Esophagus (tissue), 2 donors: ENCODE data around the gene METTL14. TPM values are rescaled to one million over a fixed set of nuclear protein-coding genes. Genes with fewer than 3 reads are reported as not detected.

Experiments used
- H3K27ac ChIP-seq, 2 donors: one replicate each; pipeline ENCODE4 v1.5.1; 2013; ENCODE audit warnings: low read depth in 2 of 2, mild to moderate bottlenecking in 2 of 2, inconsistent platforms in 1 of 2, low read length in 1 of 2, moderate library complexity in 1 of 2
- H3K27me3 ChIP-seq, 2 donors: one replicate each; pipeline ENCODE4 v1.6.1; 2013; ENCODE audit warnings: low read length in 2 of 2, control low read depth in 1 of 2, mild to moderate bottlenecking in 1 of 2; ENCODE audit not compliant: insufficient read depth in 2 of 2, control insufficient read depth in 1 of 2
- H3K36me3 ChIP-seq, 2 donors: one replicate each; pipeline ENCODE4 v1.6.1; 2013; ENCODE audit warnings: low read length in 1 of 2; ENCODE audit not compliant: control insufficient read depth in 2 of 2, insufficient read depth in 2 of 2
- H3K4me1 ChIP-seq, 2 donors: one replicate each; pipeline ENCODE4 v1.6.1; 2013; ENCODE audit warnings: low read length in 1 of 2; ENCODE audit not compliant: control insufficient read depth in 2 of 2, insufficient read depth in 2 of 2
- H3K4me3 ChIP-seq, 2 donors: one replicate each; pipeline ENCODE4 v1.5.1; 2013; ENCODE audit warnings: low read length in 2 of 2, mild to moderate bottlenecking in 2 of 2, low read depth in 1 of 2, moderate library complexity in 1 of 2
- H3K9me3 ChIP-seq, 2 donors: one replicate each; pipeline ENCODE4 v1.6.1; 2013; ENCODE audit warnings: mild to moderate bottlenecking in 2 of 2, low read depth in 1 of 2, low read length in 1 of 2, moderate library complexity in 1 of 2; ENCODE audit not compliant: control insufficient read depth in 2 of 2, insufficient read depth in 1 of 2
- WGBS, 2 donors: extraction: QIAGEN DNeasy Blood & Tissue Kit; methylation state at CpG; one replicate each; pipeline ENCODE4 v1.1.7; 2013; 5-methylcytosine and 5-hydroxymethylcytosine counted together
- polyA plus RNA-seq, 2 donors: library from polyadenylated mRNA; stranded (reverse); fragments of 200-250 nt; gene quantifications; one replicate each; pipeline ENCODE4 v1.2.3, GENCODE V29; 2013
- donor health status: healthy with polysubstance abuse.
- donor health status: Bipolar disorder and iron deficiency.

METTL14 gene
- polyA plus RNA-seq, 2 donors = 4.3 to 7.2 TPM

GRCh38 chr4:118743867-118744266 is 58.7 kb downstream of the METTL14 start:
- H3K27ac ChIP-seq = peak overlapping the region in 1 of 2 donors; percentile 42
- H3K27me3 ChIP-seq = no peaks in the 10 kb centered on the region
- H3K9me3 ChIP-seq = no peaks in the 10 kb centered on the region
- peaks cover 0 to 2% of the 10 kb centered on the region in 2 donors for H3K4me1 ChIP-seq
- H3K36me3 ChIP-seq = peaks cover 0 to 13% of the 10 kb centered on the region in 2 donors
- WGBS, 2 donors = 78 to 87% methylated on average over 4 of the region's 4 CpGs
- H3K4me3 ChIP-seq = no peak overlapping the region

GRCh38 chr4:118745357-118745756 is 60.2 kb downstream of the METTL14 start:
- H3K4me3 ChIP-seq = no peak overlapping the region
- peaks cover 0 to 11% of the 10 kb centered on the region in 2 donors for H3K36me3 ChIP-seq
- no peaks in the 10 kb centered on the region for H3K27me3 ChIP-seq
- H3K4me1 ChIP-seq = peaks cover 0 to 2% of the 10 kb centered on the region in 2 donors
- no peaks in the 10 kb centered on the region for H3K9me3 ChIP-seq
- peak overlapping the region in 1 of 2 donors; percentile 61 for H3K27ac ChIP-seq
- 74 to 82% methylated on average over 3 of the region's 3 CpGs for WGBS, 2 donors

GRCh38 chr4:118746251-118746919 is 61.2 kb downstream of the METTL14 start:
- H3K4me3 ChIP-seq = no peak overlapping the region
- H3K27ac ChIP-seq = peak overlapping the region in 1 of 2 donors; percentile 1
- WGBS, 2 donors = 44 to 53% methylated on average over 2 of the region's 2 CpGs
- no peaks in the 10 kb centered on the region for H3K27me3 ChIP-seq
- H3K9me3 ChIP-seq = no peaks in the 10 kb centered on the region
- peaks cover 0 to 12% of the 10 kb centered on the region in 2 donors for H3K36me3 ChIP-seq
- peaks cover 0 to 2% of the 10 kb centered on the region in 2 donors for H3K4me1 ChIP-seq

GRCh38 chr4:118749347-118749988 is 64.3 kb downstream of the METTL14 start:
- no peaks in the 10 kb centered on the region for H3K9me3 ChIP-seq
- peaks cover 0 to under 1% of the 10 kb centered on the region in 2 donors for H3K4me1 ChIP-seq
- H3K27me3 ChIP-seq = no peaks in the 10 kb centered on the region
- 56 to 73% methylated on average over 5 of the region's 5 CpGs for WGBS, 2 donors
- peaks cover 0 to 7% of the 10 kb centered on the region in 2 donors for H3K36me3 ChIP-seq
- peak overlapping the region in 1 of 2 donors; percentile 4 for H3K27ac ChIP-seq
- H3K4me3 ChIP-seq = no peak overlapping the region

GRCh38 chr4:118751629-118752323 is 66.6 kb downstream of the METTL14 start:
- H3K27ac ChIP-seq = no peak overlapping the region
- 64 to 65% methylated on average over 2 of the region's 2 CpGs for WGBS, 2 donors
- H3K27me3 ChIP-seq = no peaks in the 10 kb centered on the region

GRCh38 chr4:118752551-118752950 is 67.4 kb downstream of the METTL14 start:
- Histone ChIP-seq H3K36me3 (peaks cover 0 to 3% of the 10 kb centered on the region in 2 donors), H3K9me3 (no peaks in the 10 kb centered on the region), H3K4me1 (no peaks in the 10 kb centered on the region), H3K27me3 (no peaks in the 10 kb centered on the region), H3K27ac (no peak overlapping the region), H3K4me3 (no peak overlapping the region)
- WGBS, 2 donors = 69 to 71% methylated on average over 2 of the region's 2 CpGs

More at GRCh38 chr4:118751629-118752323, 66.6 kb downstream of the METTL14 start:
- peaks cover 0 to 3% of the 10 kb centered on the region in 2 donors for H3K36me3 ChIP-seq
- no peak overlapping the region for H3K4me3 ChIP-seq
- H3K9me3 ChIP-seq = no peaks in the 10 kb centered on the region
- H3K4me1 ChIP-seq = no peaks in the 10 kb centered on the region

- no peaks in the 10 kb centered on the region for H3K4me1 ChIP-seq
- H3K36me3 ChIP-seq = peaks cover 0 to 3% of the 10 kb centered on the region in 2 donors
- H3K4me3 ChIP-seq = no peak overlapping the region
- H3K9me3 ChIP-seq = no peaks in the 10 kb centered on the region
- no peaks in the 10 kb centered on the region for H3K27me3 ChIP-seq
- H3K27ac ChIP-seq = no peak overlapping the region
These were observed 67.9 kb downstream of the METTL14 start for GRCh38 chr4:118753096-118753495.

GRCh38 chr4:118753685-118754084 is 68.5 kb downstream of the METTL14 start:
- H3K9me3 ChIP-seq = no peaks in the 10 kb centered on the region
- 60 to 73% methylated on average over 1 of the region's 1 CpG for WGBS, 2 donors
- H3K4me1 ChIP-seq = no peaks in the 10 kb centered on the region
- H3K27me3 ChIP-seq = no peaks in the 10 kb centered on the region
- H3K36me3 ChIP-seq = peaks cover 0 to 3% of the 10 kb centered on the region in 2 donors
- no peak overlapping the region for H3K27ac ChIP-seq
- no peak overlapping the region for H3K4me3 ChIP-seq

GRCh38 chr4:118754890-118755289 is 69.7 kb downstream of the METTL14 start:
- WGBS, 2 donors = 60 to 66% methylated on average over 2 of the region's 2 CpGs
- Histone ChIP-seq H3K27me3 (no peaks in the 10 kb centered on the region), H3K9me3 (no peaks in the 10 kb centered on the region), H3K4me1 (no peaks in the 10 kb centered on the region), H3K4me3 (no peak overlapping the region), H3K27ac (no peak overlapping the region), H3K36me3 (peaks cover 0 to 3% of the 10 kb centered on the region in 2 donors)
